RWPE2 (cell line): ENCODE measurements around the gene CPOX.

Experiments
- ATAC-seq: fragments of 200-7000 bp; cut with Tn5 transposase; 3 replicates; pipeline ENCODE4 v1.9.1; 2021; ENCODE audit warnings: low read depth
- DNase-seq: peaks from one replicate; pipeline ENCODE4 v3.0.0-alpha.2; 2020; ENCODE audit warnings: low spot score
- H3K27ac ChIP-seq: fragments of 450-650 bp; 2 replicates; pipeline ENCODE4 v1.5.1; 2017; ENCODE audit warnings: mild to moderate bottlenecking; ENCODE audit not compliant: poor library complexity, severe bottlenecking
- H3K27me3 ChIP-seq: fragments of 250-450 bp; sonication (Bioruptor Pico); 2 replicates; pipeline ENCODE4 v1.5.1; 2021; ENCODE audit warnings: mild to moderate bottlenecking, moderate library complexity; ENCODE audit not compliant: insufficient read depth, poor library complexity, severe bottlenecking
- H3K36me3 ChIP-seq: fragments of 250-450 bp; sonication (Bioruptor Pico); 2 replicates; pipeline ENCODE4 v1.5.1; 2020; ENCODE audit warnings: low read depth, mild to moderate bottlenecking, moderate library complexity
- H3K4me1 ChIP-seq: fragments of 250-450 bp; sonication (Bioruptor Pico); 2 replicates; pipeline ENCODE4 v1.5.1; 2021; ENCODE audit warnings: mild to moderate bottlenecking, moderate library complexity; ENCODE audit not compliant: insufficient read depth, poor library complexity, severe bottlenecking
- H3K4me3 ChIP-seq: fragments of 250-450 bp; sonication (Bioruptor Pico); 2 replicates; pipeline ENCODE4 v1.5.1; 2021; ENCODE audit warnings: mild to moderate bottlenecking, moderate library complexity; ENCODE audit not compliant: severe bottlenecking
- H3K9me3 ChIP-seq: fragments of 250-450 bp; sonication (Bioruptor Pico); 2 replicates; pipeline ENCODE4 v1.5.1; 2021; ENCODE audit warnings: mild to moderate bottlenecking, moderate library complexity; ENCODE audit not compliant: severe bottlenecking
- CTCF ChIP-seq: fragments of 450-650 bp; IDR thresholded peaks from one replicate; pipeline ENCODE4 v1.5.1; 2017; ENCODE audit warnings: mild to moderate bottlenecking, moderate library complexity; ENCODE audit not compliant: poor library complexity, severe bottlenecking

Gene CPOX

GRCh38 chr3:98557324-98558010 lies 35.9 kb downstream of the CPOX start:
- no peaks in the 10 kb centered on the region for H3K36me3 ChIP-seq
- no peak for TF ChIP-seq CTCF
- no peaks in the 10 kb centered on the region for H3K27me3 ChIP-seq
- H3K4me3 ChIP-seq: no peak overlapping the region
- H3K27ac ChIP-seq: no peak overlapping the region
- no peaks in the 10 kb centered on the region for H3K9me3 ChIP-seq
- H3K4me1 ChIP-seq: peaks cover 4% of the 10 kb centered on the region
- no peak for ATAC-seq
- DNase-seq: no peak

GRCh38 chr3:98556164-98557130 lies 37.0 kb downstream of the CPOX start:
- no peaks in the 10 kb centered on the region for H3K36me3 ChIP-seq
- TF ChIP-seq CTCF: no peak
- H3K4me1 ChIP-seq: no peaks in the 10 kb centered on the region
- no peaks in the 10 kb centered on the region for H3K9me3 ChIP-seq
- no peak overlapping the region for H3K4me3 ChIP-seq
- ATAC-seq: no peak
- H3K27me3 ChIP-seq: no peaks in the 10 kb centered on the region
- DNase-seq: no peak
- H3K27ac ChIP-seq: no peak overlapping the region

GRCh38 chr3:98555025-98555379 lies 38.4 kb downstream of the CPOX start:
- no peak for DNase-seq
- no peak overlapping the region for H3K4me3 ChIP-seq
- ATAC-seq: no peak
- H3K27ac ChIP-seq: no peak overlapping the region
- no peaks in the 10 kb centered on the region for H3K27me3 ChIP-seq
- H3K36me3 ChIP-seq: no peaks in the 10 kb centered on the region
- no peaks in the 10 kb centered on the region for H3K4me1 ChIP-seq
- no peak for TF ChIP-seq CTCF
- no peaks in the 10 kb centered on the region for H3K9me3 ChIP-seq

- Histone ChIP-seq H3K9me3 (no peaks in the 10 kb centered on the region), H3K27ac (no peak overlapping the region), H3K27me3 (no peaks in the 10 kb centered on the region), H3K4me3 (no peak overlapping the region), H3K36me3 (no peaks in the 10 kb centered on the region), H3K4me1 (no peaks in the 10 kb centered on the region)
- no peak for TF ChIP-seq CTCF
- ATAC-seq (no peak), DNase-seq (no peak)
Observed at GRCh38 chr3:98554580-98554979, 38.8 kb downstream of the CPOX start.

GRCh38 chr3:98553753-98554152 lies 39.7 kb downstream of the CPOX start:
- H3K36me3 ChIP-seq: no peaks in the 10 kb centered on the region
- no peaks in the 10 kb centered on the region for H3K9me3 ChIP-seq
- H3K4me3 ChIP-seq: no peak overlapping the region
- no peak for ATAC-seq
- TF ChIP-seq CTCF: no peak
- H3K27ac ChIP-seq: no peak overlapping the region
- DNase-seq: no peak
- no peaks in the 10 kb centered on the region for H3K27me3 ChIP-seq
- H3K4me1 ChIP-seq: no peaks in the 10 kb centered on the region
